Measurements from ENCODE around the gene B4GALT5.

- no peak for TF ChIP-seq CTCF (conservative IDR thresholded peaks at IDR 0.05; ENCODE audit: low read length)
- no peak for TF ChIP-seq EZH2phosphoT487 (IDR thresholded peaks at IDR 0.05; ENCODE audit: borderline replicate concordance, low read depth, low read length)
Measured at GRCh38 chr20:49656304-49656703, 57.4 kb downstream of the B4GALT5 start.
